Measurements from ENCODE around the gene COX7A1. TPM values are rescaled to one million over a fixed set of nuclear protein-coding genes. Genes with fewer than 3 reads are reported as not detected.
A peak's percentile ranks its signal among the peaks of the same experiment; 100 is the strongest.
"Not testable (repeated sequence)": the region's sequence is repeated elsewhere in the genome, so short reads cannot be mapped to it uniquely, and the experiment has no call there.

The COX7A1 gene
- total RNA-seq = 100 to 1,000 TPM; 127 to 172 TPM
- polyA plus RNA-seq = 100 to 1,000 TPM; 191 to 244 TPM
- long read RNA-seq, donor 1, transcript COX7A1-201 (4 exons, 762 nt) = major isoform, 23 of 25 reads
- long read RNA-seq, donor 1, partial matches to known transcripts = 1 of 25 reads
- long read RNA-seq, donor 1, other reads (novel, unspliced or antisense) = 1 of 25 reads
- long read RNA-seq, donor 2, transcript COX7A1-201 (4 exons, 762 nt) = major isoform, 43 of 48 reads
- long read RNA-seq, donor 2, partial matches to known transcripts = 3 of 48 reads
- long read RNA-seq, donor 2, other reads (novel, unspliced or antisense) = 1 of 48 reads

GRCh38 chr19:36152352-36153091, at the start of gene COX7A1:
Gene COX7A1, minus strand, starts transcription at chr19:36152447. Its CDS starts 40 bp downstream, at chr19:36152407.
- intact Hi-C loops (cut with DNase I) = loop anchor here in 1 of 2 donors (2.0 kb wide), 1 partner anchor 24 kb away; no protein-coding TSS in a partner anchor
- H3K4me1 ChIP-seq (ENCODE audit: control insufficient read depth in 1 of 2, insufficient read depth in 2 of 2, low read length in 2 of 2) = no peaks in the 10 kb centered on the region
- DNase-seq (peak; percentile 80 to 91), ATAC-seq (ENCODE audit: low FRiP score) (peak; percentile 95)
- no peaks in the 10 kb centered on the region for H3K27me3 ChIP-seq (ENCODE audit: control insufficient read depth in 1 of 2, insufficient read depth in 2 of 2, low read length in 1 of 2)
- H3K27ac ChIP-seq (ENCODE audit: low read depth in 1 of 2, low read length in 2 of 2) = peak within 1 kb of the TSS; percentile 92
- H3K9me3 ChIP-seq (ENCODE audit: control insufficient read depth, low read length) = no peaks in the 10 kb centered on the region
- WGBS, 2 donors = 2 to 7% methylated on average over 35 to 40 of the region's 40 CpGs
- H3K4me3 ChIP-seq (ENCODE audit: low read length in 2 of 2) = peak within 1 kb of the TSS; percentile 57 to 72
- no peaks in the 10 kb centered on the region for H3K36me3 ChIP-seq (ENCODE audit: control insufficient read depth in 1 of 2, insufficient read depth in 2 of 2, low read length in 1 of 2)

GRCh38 chr19:36201684-36202083, 49.4 kb upstream of the COX7A1 start:
- intact Hi-C loops (cut with DNase I) = no loop called here
- DNase-seq = no peak
- no peak overlapping the region for H3K4me3 ChIP-seq (ENCODE audit: low read length in 2 of 2)
- no peaks in the 10 kb centered on the region for H3K9me3 ChIP-seq (ENCODE audit: control insufficient read depth, low read length)
- no peaks in the 10 kb centered on the region for H3K4me1 ChIP-seq (ENCODE audit: control insufficient read depth in 1 of 2, insufficient read depth in 2 of 2, low read length in 2 of 2)
- no peaks in the 10 kb centered on the region for H3K27me3 ChIP-seq (ENCODE audit: control insufficient read depth in 1 of 2, insufficient read depth in 2 of 2, low read length in 1 of 2)
- no peak overlapping the region for H3K27ac ChIP-seq (ENCODE audit: low read depth in 1 of 2, low read length in 2 of 2)
- ATAC-seq (ENCODE audit: low FRiP score) = no peak
- H3K36me3 ChIP-seq (ENCODE audit: control insufficient read depth in 1 of 2, insufficient read depth in 2 of 2, low read length in 1 of 2) = peaks cover 0 to 3% of the 10 kb centered on the region in 2 donors
- 91 to 92% methylated on average over 6 of the region's 6 CpGs for WGBS, 2 donors

GRCh38 chr19:36198119-36198518, 45.9 kb upstream of the COX7A1 start:
- H3K27me3 ChIP-seq (ENCODE audit: control insufficient read depth in 1 of 2, insufficient read depth in 2 of 2, low read length in 1 of 2) = no peaks in the 10 kb centered on the region
- intact Hi-C loops (cut with DNase I) = no loop called here
- H3K36me3 ChIP-seq (ENCODE audit: control insufficient read depth in 1 of 2, insufficient read depth in 2 of 2, low read length in 1 of 2) = no peaks in the 10 kb centered on the region
- H3K9me3 ChIP-seq (ENCODE audit: control insufficient read depth, low read length) = no peaks in the 10 kb centered on the region
- H3K4me3 ChIP-seq (ENCODE audit: low read length in 2 of 2) = no peak overlapping the region
- WGBS, 2 donors = 86 to 90% methylated on average over 2 of the region's 2 CpGs
- no peak for ATAC-seq (ENCODE audit: low FRiP score)
- no peak for DNase-seq
- no peaks in the 10 kb centered on the region for H3K4me1 ChIP-seq (ENCODE audit: control insufficient read depth in 1 of 2, insufficient read depth in 2 of 2, low read length in 2 of 2)
- no peak overlapping the region for H3K27ac ChIP-seq (ENCODE audit: low read depth in 1 of 2, low read length in 2 of 2)

GRCh38 chr19:36196249-36196648, 44.0 kb upstream of the COX7A1 start:
- Histone ChIP-seq H3K27ac (ENCODE audit: low read depth in 1 of 2, low read length in 2 of 2) (no peak overlapping the region), H3K4me1 (ENCODE audit: control insufficient read depth in 1 of 2, insufficient read depth in 2 of 2, low read length in 2 of 2) (no peaks in the 10 kb centered on the region), H3K27me3 (ENCODE audit: control insufficient read depth in 1 of 2, insufficient read depth in 2 of 2, low read length in 1 of 2) (no peaks in the 10 kb centered on the region), H3K4me3 (ENCODE audit: low read length in 2 of 2) (no peak overlapping the region), H3K9me3 (ENCODE audit: control insufficient read depth, low read length) (no peaks in the 10 kb centered on the region), H3K36me3 (ENCODE audit: control insufficient read depth in 1 of 2, insufficient read depth in 2 of 2, low read length in 1 of 2) (no peaks in the 10 kb centered on the region)
- DNase-seq = no peak
- intact Hi-C loops (cut with DNase I) = no loop called here
- 95 to 96% methylated on average over 2 of the region's 2 CpGs for WGBS, 2 donors
- no peak for ATAC-seq (ENCODE audit: low FRiP score)

- H3K4me3 ChIP-seq (ENCODE audit: low read length in 2 of 2); H3K36me3 ChIP-seq (ENCODE audit: control insufficient read depth in 1 of 2, insufficient read depth in 2 of 2, low read length in 1 of 2); H3K27ac ChIP-seq (ENCODE audit: low read depth in 1 of 2, low read length in 2 of 2); intact Hi-C loops (cut with DNase I); ATAC-seq (ENCODE audit: low FRiP score); DNase-seq; H3K27me3 ChIP-seq (ENCODE audit: control insufficient read depth in 1 of 2, insufficient read depth in 2 of 2, low read length in 1 of 2); H3K4me1 ChIP-seq (ENCODE audit: control insufficient read depth in 1 of 2, insufficient read depth in 2 of 2, low read length in 2 of 2); H3K9me3 ChIP-seq (ENCODE audit: control insufficient read depth, low read length): not testable (repeated sequence)
- WGBS, 2 donors = 85 to 89% methylated on average over 5 of the region's 5 CpGs
Observed at GRCh38 chr19:36186722-36187121, 34.5 kb upstream of the COX7A1 start.

GRCh38 chr19:36183245-36183628, 31.0 kb upstream of the COX7A1 start:
- Histone ChIP-seq H3K27me3 (ENCODE audit: control insufficient read depth in 1 of 2, insufficient read depth in 2 of 2, low read length in 1 of 2) (no peaks in the 10 kb centered on the region), H3K27ac (ENCODE audit: low read depth in 1 of 2, low read length in 2 of 2) (no peak overlapping the region), H3K36me3 (ENCODE audit: control insufficient read depth in 1 of 2, insufficient read depth in 2 of 2, low read length in 1 of 2) (no peaks in the 10 kb centered on the region), H3K9me3 (ENCODE audit: control insufficient read depth, low read length) (no peaks in the 10 kb centered on the region), H3K4me3 (ENCODE audit: low read length in 2 of 2) (no peak overlapping the region), H3K4me1 (ENCODE audit: control insufficient read depth in 1 of 2, insufficient read depth in 2 of 2, low read length in 2 of 2) (peaks cover 0 to 3% of the 10 kb centered on the region in 2 donors)
- DNase-seq = no peak
- intact Hi-C loops (cut with DNase I) = no loop called here
- 28 to 34% methylated on average over 10 of the region's 10 CpGs for WGBS, 2 donors
- ATAC-seq (ENCODE audit: low FRiP score) = no peak

- ATAC-seq (ENCODE audit: low FRiP score) (no peak), DNase-seq (no peak)
- WGBS, 2 donors = 69 to 73% methylated on average over 17 of the region's 17 CpGs
- Histone ChIP-seq H3K27ac (ENCODE audit: low read depth in 1 of 2, low read length in 2 of 2) (no peak overlapping the region), H3K36me3 (ENCODE audit: control insufficient read depth in 1 of 2, insufficient read depth in 2 of 2, low read length in 1 of 2) (no peaks in the 10 kb centered on the region), H3K4me3 (ENCODE audit: low read length in 2 of 2) (no peak overlapping the region), H3K9me3 (ENCODE audit: control insufficient read depth, low read length) (no peaks in the 10 kb centered on the region), H3K4me1 (ENCODE audit: control insufficient read depth in 1 of 2, insufficient read depth in 2 of 2, low read length in 2 of 2) (peaks cover 0 to 3% of the 10 kb centered on the region in 2 donors), H3K27me3 (ENCODE audit: control insufficient read depth in 1 of 2, insufficient read depth in 2 of 2, low read length in 1 of 2) (no peaks in the 10 kb centered on the region)
- intact Hi-C loops (cut with DNase I) = no loop called here
Observed at GRCh38 chr19:36182612-36183244, 30.5 kb upstream of the COX7A1 start.

- H3K36me3 ChIP-seq (ENCODE audit: control insufficient read depth in 1 of 2, insufficient read depth in 2 of 2, low read length in 1 of 2); ATAC-seq (ENCODE audit: low FRiP score); DNase-seq; H3K27me3 ChIP-seq (ENCODE audit: control insufficient read depth in 1 of 2, insufficient read depth in 2 of 2, low read length in 1 of 2); H3K27ac ChIP-seq (ENCODE audit: low read depth in 1 of 2, low read length in 2 of 2); H3K4me1 ChIP-seq (ENCODE audit: control insufficient read depth in 1 of 2, insufficient read depth in 2 of 2, low read length in 2 of 2); intact Hi-C loops (cut with DNase I); H3K4me3 ChIP-seq (ENCODE audit: low read length in 2 of 2); H3K9me3 ChIP-seq (ENCODE audit: control insufficient read depth, low read length): not testable (repeated sequence)
- WGBS, 2 donors = 4 to 50% methylated on average over 2 of the region's 2 CpGs
Observed at GRCh38 chr19:36179077-36179476, 26.8 kb upstream of the COX7A1 start.
